Nephron progenitor cell (in vitro differentiated cells): ENCODE results near the gene GNG7.
"Not testable (repeated sequence)": the region's sequence is repeated elsewhere in the genome, so short reads cannot be mapped to it uniquely, and the experiment has no call there.

Experiments
- DNase-seq: peaks from one replicate; pipeline ENCODE4 v3.0.0; 2021
- H3K27ac Mint-ChIP-seq: 2 replicates; pipeline ENCODE4 v1.8.0; 2021; ENCODE audit warnings: mild to moderate bottlenecking, moderate library complexity, mixed read lengths
- H3K27me3 Mint-ChIP-seq: 2 replicates; pipeline ENCODE4 v1.8.0; 2021; ENCODE audit warnings: mild to moderate bottlenecking, low read depth, mixed read lengths; ENCODE audit not compliant: poor library complexity
- H3K36me3 Mint-ChIP-seq: 2 replicates; pipeline ENCODE4 v1.8.0; 2021; ENCODE audit warnings: low read depth, mixed read lengths
- H3K4me1 Mint-ChIP-seq: 2 replicates; pipeline ENCODE4 v1.8.0; 2021; ENCODE audit warnings: mixed read lengths
- H3K4me3 Mint-ChIP-seq: 2 replicates; pipeline ENCODE4 v1.8.0; 2021; ENCODE audit warnings: mild to moderate bottlenecking, moderate library complexity, mixed read lengths
- H3K9me3 Mint-ChIP-seq: 2 replicates; pipeline ENCODE4 v1.8.0; 2021; ENCODE audit warnings: mild to moderate bottlenecking, moderate library complexity, mixed read lengths
- TF ChIP-seq, protein P1 (sequence below): fragments of 200-600 bp; sonication (generic); IDR thresholded peaks from 2 replicates; pipeline ENCODE4 v1.5.0; 2021; ENCODE audit warnings: antibody characterized with exemption

The GNG7 gene

DNA sequence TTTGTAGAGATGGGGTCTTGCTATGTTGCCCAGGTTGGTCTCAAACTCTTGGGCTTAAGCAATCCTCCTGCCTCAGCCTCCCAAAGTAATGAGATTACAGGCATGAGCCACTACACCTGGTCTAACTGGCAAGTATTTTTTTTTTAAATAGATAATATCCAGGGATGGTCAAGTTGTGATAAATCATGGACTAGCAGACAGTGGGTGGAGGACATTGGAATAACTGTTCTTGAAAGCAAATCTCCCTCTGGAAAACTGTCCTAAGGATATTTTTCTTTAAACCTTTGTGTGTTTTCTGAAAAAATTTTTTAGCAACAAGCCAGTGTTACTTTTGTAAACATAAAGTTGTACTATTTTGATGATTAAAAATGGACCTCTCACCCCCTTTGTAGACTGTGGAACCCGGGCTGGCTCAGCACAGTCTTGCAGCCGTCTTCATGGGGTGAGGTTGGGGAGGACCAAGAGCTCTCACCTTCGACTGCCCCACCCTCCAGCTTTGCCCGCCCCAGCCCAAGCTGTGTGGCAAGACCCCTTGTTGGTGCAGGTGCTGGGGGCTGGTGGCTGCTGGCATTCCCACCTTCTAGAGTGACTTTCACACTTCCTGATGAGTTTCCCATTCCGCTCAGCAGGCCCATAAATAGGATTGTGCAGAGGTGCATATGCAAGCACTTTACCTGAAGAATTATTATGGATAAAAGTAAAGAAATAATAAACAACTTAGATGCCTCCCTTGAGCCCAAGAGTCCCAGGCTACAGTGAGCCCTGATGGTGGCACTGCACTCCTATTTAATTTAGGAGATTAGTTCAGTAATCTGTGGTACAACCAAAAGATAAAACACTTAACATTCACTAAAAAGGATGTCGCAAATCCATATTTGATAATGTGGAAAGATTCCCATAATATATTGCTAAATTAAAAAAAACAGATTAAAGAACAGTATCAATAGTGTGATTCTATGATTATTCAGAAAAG is 119.2 kb downstream of the GNG7 start:
- H3K4me1 Mint-ChIP-seq = peaks cover 35% of the 10 kb centered on the region
- peaks cover 6% of the 10 kb centered on the region for H3K27me3 Mint-ChIP-seq
- H3K27ac Mint-ChIP-seq = no peak overlapping the region
- H3K4me3 Mint-ChIP-seq = no peak overlapping the region
- H3K9me3 Mint-ChIP-seq = peaks cover 36% of the 10 kb centered on the region
- TF ChIP-seq, protein P1, sequence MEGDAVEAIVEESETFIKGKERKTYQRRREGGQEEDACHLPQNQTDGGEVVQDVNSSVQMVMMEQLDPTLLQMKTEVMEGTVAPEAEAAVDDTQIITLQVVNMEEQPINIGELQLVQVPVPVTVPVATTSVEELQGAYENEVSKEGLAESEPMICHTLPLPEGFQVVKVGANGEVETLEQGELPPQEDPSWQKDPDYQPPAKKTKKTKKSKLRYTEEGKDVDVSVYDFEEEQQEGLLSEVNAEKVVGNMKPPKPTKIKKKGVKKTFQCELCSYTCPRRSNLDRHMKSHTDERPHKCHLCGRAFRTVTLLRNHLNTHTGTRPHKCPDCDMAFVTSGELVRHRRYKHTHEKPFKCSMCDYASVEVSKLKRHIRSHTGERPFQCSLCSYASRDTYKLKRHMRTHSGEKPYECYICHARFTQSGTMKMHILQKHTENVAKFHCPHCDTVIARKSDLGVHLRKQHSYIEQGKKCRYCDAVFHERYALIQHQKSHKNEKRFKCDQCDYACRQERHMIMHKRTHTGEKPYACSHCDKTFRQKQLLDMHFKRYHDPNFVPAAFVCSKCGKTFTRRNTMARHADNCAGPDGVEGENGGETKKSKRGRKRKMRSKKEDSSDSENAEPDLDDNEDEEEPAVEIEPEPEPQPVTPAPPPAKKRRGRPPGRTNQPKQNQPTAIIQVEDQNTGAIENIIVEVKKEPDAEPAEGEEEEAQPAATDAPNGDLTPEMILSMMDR = no peak
- no peak for DNase-seq
- H3K36me3 Mint-ChIP-seq = peaks cover 18% of the 10 kb centered on the region

DNA sequence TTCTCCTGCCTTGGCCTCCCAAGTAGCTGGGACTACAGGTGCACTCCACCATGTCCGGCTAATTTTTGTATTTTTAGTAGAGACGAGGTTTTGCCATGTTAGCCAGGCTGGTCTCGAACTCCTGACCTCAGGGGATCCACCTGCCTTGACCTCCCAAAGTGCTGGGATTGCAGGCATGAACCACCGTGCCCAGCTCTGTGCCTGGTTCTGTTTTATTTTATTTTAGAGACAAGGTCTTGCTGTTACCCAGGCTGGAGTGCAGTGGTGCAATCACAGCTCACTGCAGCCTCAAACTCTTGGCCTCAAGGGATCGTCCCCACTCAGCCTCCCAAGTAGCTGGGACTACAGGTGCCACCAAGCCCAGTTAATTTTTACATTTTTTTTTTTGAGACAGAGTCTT is 122.1 kb downstream of the GNG7 start:
- not testable (repeated sequence) for DNase-seq, H3K4me3 Mint-ChIP-seq, H3K27ac Mint-ChIP-seq
- peaks cover 35% of the 10 kb centered on the region for H3K9me3 Mint-ChIP-seq
- H3K36me3 Mint-ChIP-seq = peaks cover 18% of the 10 kb centered on the region
- peaks cover 20% of the 10 kb centered on the region for H3K4me1 Mint-ChIP-seq
- H3K27me3 Mint-ChIP-seq = peaks cover 10% of the 10 kb centered on the region

DNA sequence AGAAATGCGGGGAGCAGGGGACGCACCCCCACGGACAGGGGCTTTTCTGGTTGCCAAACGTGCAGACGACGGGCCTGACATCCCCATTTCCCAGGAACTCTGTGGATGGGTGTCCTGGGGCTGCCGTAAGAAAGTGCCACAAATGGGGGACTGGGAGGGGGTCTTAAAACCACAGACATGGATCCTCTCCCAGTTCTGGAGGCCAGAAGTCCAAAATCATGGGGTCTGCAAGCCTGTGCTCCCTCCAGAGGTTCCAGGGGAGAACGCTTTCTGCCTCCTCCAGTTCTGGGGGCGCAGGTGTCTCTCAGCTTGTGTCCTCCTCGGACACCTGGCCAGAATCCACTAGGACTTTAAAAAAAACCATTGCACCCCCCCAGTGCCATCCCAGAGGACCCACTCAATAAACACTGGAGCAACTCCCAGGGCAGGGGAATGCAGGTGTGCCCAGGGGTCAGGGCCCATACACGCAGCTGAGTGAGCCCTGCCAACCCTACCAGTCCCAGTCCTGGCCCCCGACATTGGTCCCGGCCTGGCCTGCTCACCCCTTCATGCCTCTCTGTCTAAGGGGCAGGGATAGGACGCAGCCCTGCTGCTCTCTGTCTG is 122.7 kb downstream of the GNG7 start:
- peaks cover 7% of the 10 kb centered on the region for H3K27me3 Mint-ChIP-seq
- no peak overlapping the region for H3K27ac Mint-ChIP-seq
- peaks cover 16% of the 10 kb centered on the region for H3K4me1 Mint-ChIP-seq
- peaks cover 30% of the 10 kb centered on the region for H3K9me3 Mint-ChIP-seq
- peak overlapping the region; percentile 72 for H3K4me3 Mint-ChIP-seq
- peaks cover 18% of the 10 kb centered on the region for H3K36me3 Mint-ChIP-seq
- TF ChIP-seq, protein P1 = no peak
- DNase-seq = no peak

DNA sequence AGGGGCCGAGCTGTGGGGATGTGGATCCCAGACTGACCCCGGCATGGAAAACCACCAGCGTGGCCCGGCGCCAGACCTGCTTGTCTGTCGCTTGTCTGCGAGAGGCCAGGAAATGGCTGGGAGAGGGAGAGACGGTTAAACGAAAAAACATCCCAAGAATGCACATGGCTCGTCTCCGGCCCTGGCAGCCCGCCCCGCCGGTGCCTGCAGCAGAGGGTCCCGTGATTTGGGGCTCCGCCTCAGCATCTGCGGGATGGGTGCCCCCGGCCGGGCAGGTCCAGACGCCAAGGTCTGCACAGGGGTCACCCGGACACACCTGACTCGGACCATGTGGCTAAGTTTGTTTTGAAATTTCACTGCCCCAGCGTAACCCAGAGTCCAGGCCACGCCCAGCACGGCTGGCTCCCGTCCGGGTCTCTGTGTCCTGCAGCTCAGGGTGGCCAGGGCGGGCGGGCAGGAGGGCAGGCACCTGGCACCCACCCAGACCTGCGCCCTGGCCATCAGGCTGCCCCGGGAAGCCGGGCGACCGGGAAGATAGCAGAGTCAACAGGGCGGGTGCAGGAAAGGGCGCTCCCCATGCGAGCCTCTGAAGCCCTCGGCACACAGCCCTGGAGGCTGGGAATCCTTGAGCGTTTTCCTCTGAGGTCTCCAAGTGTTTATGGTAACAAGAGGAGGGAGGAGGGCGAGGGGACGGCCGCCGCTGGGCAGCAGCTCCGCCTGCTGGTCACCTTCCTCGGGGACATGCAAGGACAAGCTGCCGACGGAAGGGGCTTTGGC is 123.4 kb downstream of the GNG7 start:
- H3K27me3 Mint-ChIP-seq = peaks cover 7% of the 10 kb centered on the region
- peak; percentile 89 for DNase-seq
- TF ChIP-seq, protein P1 = peak; percentile 85
- H3K4me3 Mint-ChIP-seq = peak overlapping the region; percentile 72
- H3K36me3 Mint-ChIP-seq = peaks cover 18% of the 10 kb centered on the region
- peaks cover 16% of the 10 kb centered on the region for H3K4me1 Mint-ChIP-seq
- no peak overlapping the region for H3K27ac Mint-ChIP-seq
- H3K9me3 Mint-ChIP-seq = peaks cover 27% of the 10 kb centered on the region

DNA sequence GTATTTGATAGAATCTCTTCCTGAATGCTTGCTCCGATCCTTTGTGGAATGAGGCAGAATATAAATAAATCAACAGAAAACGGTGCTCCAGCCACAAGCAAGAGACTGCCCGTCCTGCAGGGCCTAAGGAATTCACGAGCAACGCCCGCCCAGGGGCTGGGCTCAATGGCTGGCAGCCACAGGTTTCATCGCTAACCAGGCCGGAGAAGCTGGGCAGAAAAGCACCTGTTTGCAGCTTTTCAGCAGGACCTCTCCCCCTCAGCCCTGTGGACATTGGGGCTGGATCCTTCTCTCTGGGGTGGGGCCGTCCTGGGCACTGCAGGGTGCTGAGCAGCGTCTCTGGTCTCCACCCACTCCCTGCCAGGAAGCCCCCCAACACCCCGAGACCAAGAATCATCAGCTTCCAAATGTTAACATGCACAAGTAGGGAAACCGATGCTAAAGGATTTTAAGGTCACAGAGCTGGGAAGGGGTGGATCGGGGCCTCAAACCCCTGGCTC is 124.1 kb downstream of the GNG7 start:
- peaks cover 7% of the 10 kb centered on the region for H3K27me3 Mint-ChIP-seq
- peaks cover 20% of the 10 kb centered on the region for H3K9me3 Mint-ChIP-seq
- peaks cover 16% of the 10 kb centered on the region for H3K4me1 Mint-ChIP-seq
- no peak for DNase-seq
- TF ChIP-seq, protein P1 = no peak
- H3K27ac Mint-ChIP-seq = no peak overlapping the region
- H3K4me3 Mint-ChIP-seq = peak overlapping the region; percentile 72
- H3K36me3 Mint-ChIP-seq = peaks cover 12% of the 10 kb centered on the region
